ENCODE data around the gene DAB2. TPM values are rescaled to one million over a fixed set of nuclear protein-coding genes. Genes with fewer than 3 reads are reported as not detected.
"Not testable (repeated sequence)": the region's sequence is repeated elsewhere in the genome, so short reads cannot be mapped to it uniquely, and the experiment has no call there.

Gene DAB2
- total RNA-seq, 2 experiments from 2014 or later = 0.16 TPM; not detected in 1

- no peak for TF ChIP-seq CTCF (IDR thresholded peaks at IDR 0.05)
- DNase-seq (no peak), ATAC-seq (no peak)
- no peak overlapping the region for H3K4me3 Mint-ChIP-seq
- no peaks in the 10 kb centered on the region for H3K4me1 Mint-ChIP-seq (ENCODE audit: low read depth)
- no peaks in the 10 kb centered on the region for H3K36me3 Mint-ChIP-seq (ENCODE audit: low read depth)
- no peaks in the 10 kb centered on the region for H3K27me3 Mint-ChIP-seq
- H3K27ac Mint-ChIP-seq = no peak overlapping the region
- ChIA-PET POLR2A (interaction anchor here (1.0 kb wide), 1 partner anchor 17 kb away, joined by 3 read pairs; no protein-coding TSS in a partner anchor), CTCF (interaction anchor here (0.9 to 1.8 kb wide), 3 partner anchors 120 to 211 kb away, joined by 3 to 9 read pairs (median 3); no protein-coding TSS in a partner anchor)
- intact Hi-C loops (cut with micrococcal nuclease) = no loop called here
- H3K9me3 Mint-ChIP-seq = no peaks in the 10 kb centered on the region
These were observed 87.4 kb downstream of the DAB2 start for GRCh38 chr5:39337252-39337915.

- POLR2A ChIA-PET; H3K27ac Mint-ChIP-seq; ATAC-seq; intact Hi-C loops (cut with micrococcal nuclease); H3K4me3 Mint-ChIP-seq; H3K9me3 Mint-ChIP-seq; H3K4me1 Mint-ChIP-seq (ENCODE audit: low read depth); H3K36me3 Mint-ChIP-seq (ENCODE audit: low read depth); H3K27me3 Mint-ChIP-seq; DNase-seq: not testable (repeated sequence)
- CTCF ChIA-PET = interaction anchor here (0.6 kb wide), 1 partner anchor 1450 kb away, joined by 3 read pairs; no protein-coding TSS in a partner anchor
These were observed 90.5 kb downstream of the DAB2 start for GRCh38 chr5:39334296-39334695.

- no peaks in the 10 kb centered on the region for H3K36me3 Mint-ChIP-seq (ENCODE audit: low read depth)
- no peak for TF ChIP-seq CTCF (IDR thresholded peaks at IDR 0.05)
These were observed 91.7 kb downstream of the DAB2 start for GRCh38 chr5:39333104-39333503.

GRCh38 chr5:39331861-39332381 is 92.9 kb downstream of the DAB2 start:
- no peak overlapping the region for H3K4me3 Mint-ChIP-seq
- no peaks in the 10 kb centered on the region for H3K4me1 Mint-ChIP-seq (ENCODE audit: low read depth)
- DNase-seq = no peak

More at GRCh38 chr5:39333104-39333503, 91.7 kb downstream of the DAB2 start:
- Mint-ChIP-seq H3K4me3 (no peak overlapping the region), H3K27me3 (no peaks in the 10 kb centered on the region), H3K4me1 (ENCODE audit: low read depth) (no peaks in the 10 kb centered on the region), H3K27ac (no peak overlapping the region), H3K9me3 (no peaks in the 10 kb centered on the region)
- ATAC-seq (no peak), DNase-seq (no peak)
- CTCF ChIA-PET = no interaction called here
- intact Hi-C loops (cut with micrococcal nuclease) = no loop called here
- POLR2A ChIA-PET = no interaction called here

GRCh38 chr5:39328731-39329130 is 96.0 kb downstream of the DAB2 start:
- POLR2A ChIA-PET = no interaction called here
- H3K27ac Mint-ChIP-seq = no peak overlapping the region

More at GRCh38 chr5:39331861-39332381, 92.9 kb downstream of the DAB2 start:
- Mint-ChIP-seq H3K9me3 (no peaks in the 10 kb centered on the region), H3K36me3 (ENCODE audit: low read depth) (no peaks in the 10 kb centered on the region), H3K27ac (no peak overlapping the region), H3K27me3 (no peaks in the 10 kb centered on the region)
- ChIA-PET POLR2A (no interaction called here), CTCF (no interaction called here)
- TF ChIP-seq CTCF (IDR thresholded peaks at IDR 0.05) = no peak
- no peak for ATAC-seq
- intact Hi-C loops (cut with micrococcal nuclease) = no loop called here

More at GRCh38 chr5:39328731-39329130, 96.0 kb downstream of the DAB2 start:
- CTCF ChIA-PET = no interaction called here
- Mint-ChIP-seq H3K27me3 (no peaks in the 10 kb centered on the region), H3K4me3 (no peak overlapping the region), H3K4me1 (ENCODE audit: low read depth) (no peaks in the 10 kb centered on the region), H3K36me3 (ENCODE audit: low read depth) (no peaks in the 10 kb centered on the region), H3K9me3 (no peaks in the 10 kb centered on the region)
- no peak for TF ChIP-seq CTCF (IDR thresholded peaks at IDR 0.05)
- ATAC-seq (no peak), DNase-seq (no peak)
- intact Hi-C loops (cut with micrococcal nuclease) = no loop called here
